ENCODE data around the gene PRR13.

GRCh38 chr12:53465679-53466078 lies 24.1 kb downstream of the PRR13 start:
- no peak for TF ChIP-seq CTCF (IDR thresholded peaks at IDR 0.05)
- no peak for TF ChIP-seq POLR2A (IDR thresholded peaks at IDR 0.05)

Data from Peyer's patch (tissue), 4 donors.